ENCODE measurements around the gene PIWIL4.

The PIWIL4 gene

GRCh38 chr11:94666792-94667721, 99.9 kb downstream of the PIWIL4 start:
- no peak for DNase-seq

GRCh38 chr11:94668212-94668793, 101.1 kb downstream of the PIWIL4 start:
- DNase-seq: no peak

GRCh38 chr11:94669023-94669422, 101.9 kb downstream of the PIWIL4 start:
- DNase-seq: no peak
